WTC11 (cell line): ENCODE measurements around the gene MCM5. TPM values are rescaled to one million over a fixed set of nuclear protein-coding genes. Genes with fewer than 3 reads are reported as not detected.

Experiments used
- ATAC-seq: fragments of 200-7000 bp; cut with Tn5 transposase; 2 replicates; pipeline ENCODE4 v1.10.0; 2021; ENCODE audit warnings: mild to moderate bottlenecking, moderate library complexity
- CTCF ChIA-PET: fragments of 300-600 bp; sonication (Branson Sonifier 250); formaldehyde crosslinking; loops from one replicate; lab custom pipeline; 2021; ENCODE audit warnings: antibody characterized with exemption; lab: Charles Lee
- POLR2A ChIA-PET: fragments of 350-600 bp; sonication (Branson Sonifier 250); formaldehyde crosslinking; loops from one replicate; lab custom pipeline; 2021; ENCODE audit warnings: antibody characterized with exemption; lab: Charles Lee
- DNase-seq: peaks from one replicate; pipeline ENCODE4 v3.0.0; 2021; ENCODE audit warnings: low spot score
- H3K27ac Mint-ChIP-seq: 2 replicates; pipeline ENCODE4 v1.8.0; 2021; ENCODE audit warnings: mixed read lengths
- H3K27me3 Mint-ChIP-seq: 2 replicates; pipeline ENCODE4 v1.8.0; 2021; ENCODE audit warnings: low read depth, mild to moderate bottlenecking, moderate library complexity, mixed read lengths
- H3K36me3 Mint-ChIP-seq: 2 replicates; pipeline ENCODE4 v1.8.0; 2021; ENCODE audit warnings: mixed read lengths
- H3K4me1 Mint-ChIP-seq: 2 replicates; pipeline ENCODE4 v1.8.0; 2022; ENCODE audit warnings: mixed read lengths
- H3K4me3 Mint-ChIP-seq: 2 replicates; pipeline ENCODE4 v1.8.0; 2021; ENCODE audit warnings: mild to moderate bottlenecking, moderate library complexity, mixed read lengths
- H3K9me3 Mint-ChIP-seq: 2 replicates; pipeline ENCODE4 v1.8.0; 2021; ENCODE audit warnings: mixed read lengths
- ARID4B ChIP-seq: sonication (generic); formaldehyde crosslinking; IDR thresholded peaks from 2 replicates; pipeline ENCODE4 v1.8.0; 2023; ENCODE audit warnings: missing genetic modification reagents, mild to moderate bottlenecking, borderline replicate concordance
- E2F5 ChIP-seq: sonication (generic); formaldehyde crosslinking; IDR thresholded peaks from 2 replicates; pipeline ENCODE4 v1.8.1; 2022; ENCODE audit warnings: mild to moderate bottlenecking, moderate library complexity, missing genetic modification reagents
- FOXJ3 ChIP-seq: sonication (generic); formaldehyde crosslinking; IDR thresholded peaks from 2 replicates; pipeline ENCODE4 v1.9.0; 2021; ENCODE audit warnings: missing genetic modification reagents, mild to moderate bottlenecking, borderline replicate concordance
- FOXK1 ChIP-seq: sonication (generic); formaldehyde crosslinking; IDR thresholded peaks from 2 replicates; pipeline ENCODE4 v1.8.0; 2022; ENCODE audit warnings: mild to moderate bottlenecking, moderate library complexity, missing genetic modification reagents
- GABPB1 ChIP-seq: sonication (generic); formaldehyde crosslinking; IDR thresholded peaks from 2 replicates; pipeline ENCODE4 v1.8.1; 2023; ENCODE audit warnings: mild to moderate bottlenecking, missing genetic modification reagents
- IRF2 ChIP-seq: sonication (generic); formaldehyde crosslinking; IDR thresholded peaks from 2 replicates; pipeline ENCODE4 v1.8.0; 2022; ENCODE audit warnings: low read depth, missing genetic modification reagents, borderline replicate concordance
- JAZF1 ChIP-seq: fragments of 250-450 bp; sonication (Bioruptor Pico); IDR thresholded peaks from 2 replicates; pipeline ENCODE4 v1.9.0; 2021; ENCODE audit warnings: moderate library complexity, mild to moderate bottlenecking, inconsistent platforms
- NR1H2 ChIP-seq: sonication (generic); formaldehyde crosslinking; IDR thresholded peaks from 2 replicates; pipeline ENCODE4 v1.9.0; 2021; ENCODE audit warnings: mild to moderate bottlenecking, moderate library complexity, missing genetic modification reagents
- SP1 ChIP-seq: sonication (generic); formaldehyde crosslinking; conservative IDR thresholded peaks from 2 replicates; pipeline ENCODE4 v1.8.1; 2022; ENCODE audit warnings: missing genetic modification reagents
- TEAD1 ChIP-seq: sonication (generic); formaldehyde crosslinking; IDR thresholded peaks from 2 replicates; pipeline ENCODE4 v1.8.0; 2022; ENCODE audit warnings: mild to moderate bottlenecking, missing genetic modification reagents
- ZMAT4 ChIP-seq: fragments of 250-450 bp; sonication (Bioruptor Pico); IDR thresholded peaks from 2 replicates; pipeline ENCODE4 v1.9.0; 2021; ENCODE audit warnings: mild to moderate bottlenecking
- ZNF121 ChIP-seq: sonication (generic); formaldehyde crosslinking; IDR thresholded peaks from 2 replicates; pipeline ENCODE4 v1.8.0; 2023; ENCODE audit warnings: missing genetic modification reagents
- ZNF219 ChIP-seq: sonication (generic); formaldehyde crosslinking; IDR thresholded peaks from 2 replicates; pipeline ENCODE4 v1.8.0; 2023; ENCODE audit warnings: missing genetic modification reagents, mild to moderate bottlenecking, borderline replicate concordance
- ZNF232 ChIP-seq: sonication (generic); formaldehyde crosslinking; IDR thresholded peaks from 2 replicates; pipeline ENCODE4 v1.8.0; 2022; ENCODE audit warnings: mild to moderate bottlenecking, missing genetic modification reagents
- ZNF416 ChIP-seq: fragments of 250-450 bp; sonication (Bioruptor Pico); IDR thresholded peaks from 2 replicates; pipeline ENCODE4 v1.9.0; 2021; ENCODE audit warnings: mild to moderate bottlenecking, inconsistent platforms
- total RNA-seq: library from RNA; stranded (reverse); gene quantifications from 3 replicates; pipeline ENCODE4 v1.2.3, GENCODE V29; 2021
- TF ChIP-seq, protein P1 (sequence below): sonication (generic); formaldehyde crosslinking; IDR thresholded peaks from 2 replicates; pipeline ENCODE4 v1.8.0; 2022; ENCODE audit warnings: mild to moderate bottlenecking, missing genetic modification reagents
- TF ChIP-seq, protein P2 (sequence below): sonication (generic); formaldehyde crosslinking; IDR thresholded peaks from 2 replicates; pipeline ENCODE4 v1.8.0; 2022; ENCODE audit warnings: mild to moderate bottlenecking, missing genetic modification reagents
- TF ChIP-seq, protein P3 (sequence below): fragments of 200-600 bp; IDR thresholded peaks from 2 replicates; pipeline ENCODE4 v1.8.0; 2022; ENCODE audit warnings: antibody characterized with exemption

The MCM5 gene
- total RNA-seq, 1 experiment from 2014 or later: 261 TPM

GRCh38 chr22:35376728-35377472, 23.0 kb upstream of the MCM5 start (continued):
- TF ChIP-seq ZNF219 (CRISPR knock-in tag) (no peak), E2F5 (CRISPR knock-in tag) (peak; percentile 56; the same call in 1 of the 2 replicates), SP1 (peak; percentile 50; the same call in 1 of the 2 replicates), ZMAT4 (CRISPR knock-in tag) (no peak), ZNF232 (CRISPR knock-in tag) (0 out of 2 replicates have a peak, but pooled peaks have one; percentile 31), JAZF1 (no peak), GABPB1 (peak; percentile 84), TEAD1 (CRISPR knock-in tag) (peak; percentile 96; the same call in 1 of the 2 replicates), FOXK1 (CRISPR knock-in tag) (peak; percentile 96)

- TF ChIP-seq, protein P1, sequence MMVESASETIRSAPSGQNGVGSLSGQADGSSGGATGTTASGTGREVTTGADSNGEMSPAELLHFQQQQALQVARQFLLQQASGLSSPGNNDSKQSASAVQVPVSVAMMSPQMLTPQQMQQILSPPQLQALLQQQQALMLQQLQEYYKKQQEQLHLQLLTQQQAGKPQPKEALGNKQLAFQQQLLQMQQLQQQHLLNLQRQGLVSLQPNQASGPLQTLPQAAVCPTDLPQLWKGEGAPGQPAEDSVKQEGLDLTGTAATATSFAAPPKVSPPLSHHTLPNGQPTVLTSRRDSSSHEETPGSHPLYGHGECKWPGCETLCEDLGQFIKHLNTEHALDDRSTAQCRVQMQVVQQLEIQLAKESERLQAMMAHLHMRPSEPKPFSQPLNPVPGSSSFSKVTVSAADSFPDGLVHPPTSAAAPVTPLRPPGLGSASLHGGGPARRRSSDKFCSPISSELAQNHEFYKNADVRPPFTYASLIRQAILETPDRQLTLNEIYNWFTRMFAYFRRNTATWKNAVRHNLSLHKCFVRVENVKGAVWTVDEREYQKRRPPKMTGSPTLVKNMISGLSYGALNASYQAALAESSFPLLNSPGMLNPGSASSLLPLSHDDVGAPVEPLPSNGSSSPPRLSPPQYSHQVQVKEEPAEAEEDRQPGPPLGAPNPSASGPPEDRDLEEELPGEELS (CRISPR knock-in tag): no peak
- TF ChIP-seq, protein P2, sequence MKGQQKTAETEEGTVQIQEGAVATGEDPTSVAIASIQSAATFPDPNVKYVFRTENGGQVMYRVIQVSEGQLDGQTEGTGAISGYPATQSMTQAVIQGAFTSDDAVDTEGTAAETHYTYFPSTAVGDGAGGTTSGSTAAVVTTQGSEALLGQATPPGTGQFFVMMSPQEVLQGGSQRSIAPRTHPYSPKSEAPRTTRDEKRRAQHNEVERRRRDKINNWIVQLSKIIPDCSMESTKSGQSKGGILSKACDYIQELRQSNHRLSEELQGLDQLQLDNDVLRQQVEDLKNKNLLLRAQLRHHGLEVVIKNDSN (CRISPR knock-in tag): peak; percentile 31; the same call in 1 of the 2 replicates
- no peak for TF ChIP-seq ZNF416 (CRISPR knock-in tag)
- peak; percentile 10; the same call in 1 of the 2 replicates for TF ChIP-seq ZNF121 (CRISPR knock-in tag)
- no peak for TF ChIP-seq ZNF232 (CRISPR knock-in tag)
- TF ChIP-seq E2F5 (CRISPR knock-in tag): no peak
- ChIA-PET CTCF (interaction anchor here (0.6 kb wide), 1 partner anchor 221 kb away, joined by 3 read pairs; no protein-coding TSS in a partner anchor), POLR2A (interaction anchor here (1.1 kb wide), 1 partner anchor 19 kb away, joined by 3 read pairs; no protein-coding TSS in a partner anchor)
- H3K27me3 Mint-ChIP-seq: no peaks in the 10 kb centered on the region
- DNase-seq (no peak), ATAC-seq (peak; percentile 13)
- H3K27ac Mint-ChIP-seq: peak overlapping the region; percentile 90
- peaks cover 70% of the 10 kb centered on the region for H3K4me1 Mint-ChIP-seq
- H3K9me3 Mint-ChIP-seq: no peaks in the 10 kb centered on the region
- 0 out of 2 replicates have a peak overlapping the region, but pooled peaks have one; percentile 0 for H3K4me3 Mint-ChIP-seq
- no peaks in the 10 kb centered on the region for H3K36me3 Mint-ChIP-seq
Measured at GRCh38 chr22:35377735-35378134, 22.2 kb upstream of the MCM5 start.

GRCh38 chr22:35378621-35379020, 21.3 kb upstream of the MCM5 start:
- POLR2A ChIA-PET: no interaction called here
- H3K9me3 Mint-ChIP-seq: no peaks in the 10 kb centered on the region
- TF ChIP-seq, protein P1 (CRISPR knock-in tag): no peak
- TF ChIP-seq FOXJ3 (CRISPR knock-in tag) (no peak), ARID4B (CRISPR knock-in tag) (no peak), IRF2 (CRISPR knock-in tag) (no peak), NR1H2 (CRISPR knock-in tag) (no peak)
- TF ChIP-seq, protein P3, sequence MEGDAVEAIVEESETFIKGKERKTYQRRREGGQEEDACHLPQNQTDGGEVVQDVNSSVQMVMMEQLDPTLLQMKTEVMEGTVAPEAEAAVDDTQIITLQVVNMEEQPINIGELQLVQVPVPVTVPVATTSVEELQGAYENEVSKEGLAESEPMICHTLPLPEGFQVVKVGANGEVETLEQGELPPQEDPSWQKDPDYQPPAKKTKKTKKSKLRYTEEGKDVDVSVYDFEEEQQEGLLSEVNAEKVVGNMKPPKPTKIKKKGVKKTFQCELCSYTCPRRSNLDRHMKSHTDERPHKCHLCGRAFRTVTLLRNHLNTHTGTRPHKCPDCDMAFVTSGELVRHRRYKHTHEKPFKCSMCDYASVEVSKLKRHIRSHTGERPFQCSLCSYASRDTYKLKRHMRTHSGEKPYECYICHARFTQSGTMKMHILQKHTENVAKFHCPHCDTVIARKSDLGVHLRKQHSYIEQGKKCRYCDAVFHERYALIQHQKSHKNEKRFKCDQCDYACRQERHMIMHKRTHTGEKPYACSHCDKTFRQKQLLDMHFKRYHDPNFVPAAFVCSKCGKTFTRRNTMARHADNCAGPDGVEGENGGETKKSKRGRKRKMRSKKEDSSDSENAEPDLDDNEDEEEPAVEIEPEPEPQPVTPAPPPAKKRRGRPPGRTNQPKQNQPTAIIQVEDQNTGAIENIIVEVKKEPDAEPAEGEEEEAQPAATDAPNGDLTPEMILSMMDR: no peak
- TF ChIP-seq, all 79 proteins: peak for 0
- H3K27ac Mint-ChIP-seq: peak overlapping the region; percentile 60
- CTCF ChIA-PET: interaction anchor here (1.2 kb wide), 1 partner anchor 9 kb away, joined by 6 read pairs; no protein-coding TSS in a partner anchor
- H3K4me1 Mint-ChIP-seq: peaks cover 70% of the 10 kb centered on the region
- ATAC-seq: no peak
- DNase-seq: no peak
- H3K27me3 Mint-ChIP-seq: no peaks in the 10 kb centered on the region
- no peak overlapping the region for H3K4me3 Mint-ChIP-seq
- no peaks in the 10 kb centered on the region; the same call in 1 of the 2 replicates for H3K36me3 Mint-ChIP-seq
